GM06990 (cell line): ENCODE data around the gene ABHD17A.

Experiments used
- DNase-seq: peaks from one replicate; pipeline ENCODE4 v3.0.0-alpha.2; 2011; ENCODE audit not compliant: insufficient read length; ENCODE audit errors: extremely low read depth
- H3K27me3 ChIP-seq: replicated peaks from 2 replicates; pipeline ENCODE4 v1.6.0; 2011; ENCODE audit warnings: low read length; ENCODE audit not compliant: control insufficient read depth, insufficient read depth
- H3K36me3 ChIP-seq: 2 replicates; pipeline ENCODE4 v1.5.1; 2011; ENCODE audit warnings: low read length; ENCODE audit not compliant: control insufficient read depth, insufficient read depth
- H3K4me3 ChIP-seq: replicated peaks from 2 replicates; pipeline ENCODE4 v1.5.1; 2011; ENCODE audit warnings: low read depth, mild to moderate bottlenecking, control low read depth, low read length
- TF ChIP-seq, protein P1 (sequence below): IDR thresholded peaks from 2 replicates; pipeline ENCODE4 v1.5.1; 2011; ENCODE audit warnings: low read length, control low read depth, mild to moderate bottlenecking, inconsistent platforms; ENCODE audit not compliant: insufficient read depth, poor library complexity, severe bottlenecking

Gene ABHD17A

DNA sequence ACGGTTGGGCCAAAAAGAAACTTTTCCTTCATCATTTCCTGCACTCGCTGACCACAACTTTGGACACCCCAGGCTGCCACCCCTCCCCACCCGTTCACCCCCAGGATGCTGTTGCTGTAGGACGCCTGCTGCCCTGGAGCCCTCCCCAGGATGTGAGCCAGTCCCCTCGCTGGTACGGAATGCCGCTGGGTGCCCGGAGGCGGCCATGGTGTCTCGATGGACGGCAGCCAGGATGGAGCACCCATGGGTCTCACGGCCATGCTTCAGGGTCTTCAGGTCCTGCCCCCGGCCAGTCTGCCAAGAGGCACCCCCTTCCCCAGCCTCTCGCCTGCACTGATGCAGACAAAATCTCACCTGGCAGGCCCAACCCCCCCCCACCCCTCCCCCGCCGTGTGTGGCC, 40.2 kb upstream of the ABHD17A start:
- Histone ChIP-seq H3K4me3 (no peak overlapping the region), H3K27me3 (no peaks in the 10 kb centered on the region), H3K36me3 (peaks cover 20% of the 10 kb centered on the region)
- no peak for DNase-seq
- TF ChIP-seq, protein P1, sequence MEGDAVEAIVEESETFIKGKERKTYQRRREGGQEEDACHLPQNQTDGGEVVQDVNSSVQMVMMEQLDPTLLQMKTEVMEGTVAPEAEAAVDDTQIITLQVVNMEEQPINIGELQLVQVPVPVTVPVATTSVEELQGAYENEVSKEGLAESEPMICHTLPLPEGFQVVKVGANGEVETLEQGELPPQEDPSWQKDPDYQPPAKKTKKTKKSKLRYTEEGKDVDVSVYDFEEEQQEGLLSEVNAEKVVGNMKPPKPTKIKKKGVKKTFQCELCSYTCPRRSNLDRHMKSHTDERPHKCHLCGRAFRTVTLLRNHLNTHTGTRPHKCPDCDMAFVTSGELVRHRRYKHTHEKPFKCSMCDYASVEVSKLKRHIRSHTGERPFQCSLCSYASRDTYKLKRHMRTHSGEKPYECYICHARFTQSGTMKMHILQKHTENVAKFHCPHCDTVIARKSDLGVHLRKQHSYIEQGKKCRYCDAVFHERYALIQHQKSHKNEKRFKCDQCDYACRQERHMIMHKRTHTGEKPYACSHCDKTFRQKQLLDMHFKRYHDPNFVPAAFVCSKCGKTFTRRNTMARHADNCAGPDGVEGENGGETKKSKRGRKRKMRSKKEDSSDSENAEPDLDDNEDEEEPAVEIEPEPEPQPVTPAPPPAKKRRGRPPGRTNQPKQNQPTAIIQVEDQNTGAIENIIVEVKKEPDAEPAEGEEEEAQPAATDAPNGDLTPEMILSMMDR, result no peak

DNA sequence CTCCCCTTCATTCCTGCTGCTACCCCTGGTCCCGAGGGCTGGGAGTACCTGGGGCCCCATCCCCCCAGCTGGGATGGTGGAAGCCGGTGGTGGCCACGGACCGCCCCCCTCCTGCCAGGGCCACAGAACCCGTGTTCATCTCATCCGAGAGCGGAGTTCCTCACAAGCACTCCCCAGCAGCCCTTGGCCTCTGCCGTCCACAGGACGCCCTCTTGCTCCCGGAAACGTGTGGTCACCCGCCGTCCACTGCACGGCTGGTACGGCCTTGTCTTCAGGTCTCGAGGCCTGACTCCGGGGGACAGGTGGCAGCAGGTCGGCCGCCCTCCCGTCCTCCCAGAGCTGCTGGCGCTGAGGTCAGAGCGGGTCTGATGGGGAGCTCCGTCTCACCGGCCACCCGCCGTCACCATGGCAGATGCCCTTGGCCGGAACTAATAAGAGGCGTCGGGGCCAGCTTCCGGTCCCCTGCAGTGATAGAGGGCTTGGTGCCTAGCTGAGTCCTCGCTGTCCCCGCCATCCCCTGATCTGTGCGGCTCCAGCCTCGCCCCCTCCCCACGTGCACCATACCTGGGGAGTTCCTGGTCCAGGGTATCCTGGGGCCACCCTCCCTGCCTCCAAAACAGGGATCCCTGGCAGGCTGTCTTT, 39.1 kb upstream of the ABHD17A start:
- Histone ChIP-seq H3K27me3 (no peaks in the 10 kb centered on the region), H3K4me3 (no peak overlapping the region), H3K36me3 (peaks cover 21% of the 10 kb centered on the region)
- DNase-seq, result no peak
- TF ChIP-seq, protein P1, result no peak

DNA sequence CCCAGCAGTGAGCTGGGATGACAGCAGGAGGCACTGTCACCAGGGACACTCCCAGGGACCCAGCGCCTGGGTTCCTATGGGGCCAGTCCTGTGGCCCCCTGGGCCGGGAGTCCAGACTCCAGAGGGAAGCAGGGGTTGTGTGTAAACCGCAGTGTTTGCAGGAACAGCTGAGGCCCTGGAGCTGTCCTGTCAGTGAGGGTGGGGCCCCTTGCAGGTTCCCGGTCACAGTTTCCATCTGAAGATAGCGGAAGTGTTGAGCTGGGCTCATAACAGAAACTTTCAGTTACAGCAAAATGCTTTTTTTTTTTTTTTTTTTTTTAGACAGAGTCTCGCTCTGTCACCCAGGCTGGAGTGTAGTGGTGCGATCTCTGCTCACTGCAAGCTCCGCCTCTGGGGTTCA, 38.0 kb upstream of the ABHD17A start:
- no peak for DNase-seq
- TF ChIP-seq, protein P1, result no peak
- Histone ChIP-seq H3K4me3 (no peak overlapping the region), H3K36me3 (peaks cover 24% of the 10 kb centered on the region), H3K27me3 (no peaks in the 10 kb centered on the region)

DNA sequence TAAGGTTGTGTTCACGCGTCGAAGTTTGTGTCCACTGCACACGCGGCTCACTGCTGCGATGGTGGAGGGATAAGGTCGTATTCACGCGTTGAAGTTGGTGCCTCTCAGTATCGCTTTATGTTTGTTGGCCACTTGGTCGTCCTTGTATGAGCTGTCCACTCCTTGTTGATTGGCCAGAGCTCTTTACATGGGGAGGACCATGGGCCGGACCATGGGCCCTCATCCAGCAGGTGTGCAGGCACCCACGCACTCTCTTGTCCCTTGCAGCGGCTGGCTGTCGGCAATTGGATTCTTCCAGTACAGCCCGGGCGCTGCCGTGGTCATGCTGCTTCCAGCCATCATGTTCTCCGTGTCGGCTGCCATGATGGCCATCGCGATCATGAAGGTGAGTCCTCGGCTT, 37.5 kb upstream of the ABHD17A start:
- no peaks in the 10 kb centered on the region for H3K27me3 ChIP-seq
- no peak overlapping the region for H3K4me3 ChIP-seq
- H3K36me3 ChIP-seq, result peaks cover 29% of the 10 kb centered on the region
- no peak for DNase-seq
- TF ChIP-seq, protein P1, result no peak

DNA sequence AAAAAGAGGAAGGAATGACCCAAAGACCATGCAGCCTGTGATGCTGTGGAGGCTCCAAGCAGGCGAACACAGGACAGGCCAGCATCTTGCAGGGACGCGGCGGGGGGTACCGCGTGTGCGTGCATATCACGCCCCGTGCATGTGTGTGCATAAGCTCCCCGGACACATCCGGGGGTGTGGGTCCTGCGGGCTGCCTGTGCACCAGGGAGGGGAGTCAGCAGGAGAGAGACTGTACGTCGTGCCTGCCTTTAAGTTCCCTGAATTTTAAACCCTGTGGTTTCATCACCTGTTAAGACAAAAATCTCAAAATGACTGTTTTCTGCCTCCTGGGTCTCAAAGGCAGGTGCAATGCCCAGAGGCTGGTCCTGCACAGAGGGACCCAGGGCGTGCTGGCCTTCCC, 36.5 kb upstream of the ABHD17A start:
- H3K27me3 ChIP-seq, result no peaks in the 10 kb centered on the region
- H3K4me3 ChIP-seq, result no peak overlapping the region
- peaks cover 32% of the 10 kb centered on the region for H3K36me3 ChIP-seq
- no peak for DNase-seq
- TF ChIP-seq, protein P1, result no peak

DNA sequence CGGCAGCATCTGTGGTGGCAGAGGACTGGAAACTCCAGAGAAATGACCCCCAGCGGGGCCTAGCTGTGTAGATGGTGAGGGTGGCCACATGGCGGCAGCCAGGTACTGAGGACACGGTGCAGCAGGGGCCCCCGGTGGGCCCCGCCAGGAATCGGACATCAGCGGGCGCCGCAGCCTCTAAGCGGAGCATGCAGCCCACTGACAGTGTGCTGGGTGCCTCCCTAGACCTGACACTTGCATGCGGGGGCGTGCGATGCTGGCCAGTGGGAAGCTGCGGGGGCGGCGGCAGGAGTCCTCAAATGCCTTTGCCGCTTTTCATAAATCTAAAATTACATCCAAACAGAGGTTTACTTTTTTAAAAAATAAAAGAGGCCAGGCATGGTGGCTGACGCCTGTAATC, 36.0 kb upstream of the ABHD17A start:
- peaks cover 32% of the 10 kb centered on the region for H3K36me3 ChIP-seq
- no peak for DNase-seq
- no peak overlapping the region for H3K4me3 ChIP-seq
- TF ChIP-seq, protein P1, result no peak
- no peaks in the 10 kb centered on the region for H3K27me3 ChIP-seq
